ENCODE data around the gene GPC1.

Gene GPC1

DNA sequence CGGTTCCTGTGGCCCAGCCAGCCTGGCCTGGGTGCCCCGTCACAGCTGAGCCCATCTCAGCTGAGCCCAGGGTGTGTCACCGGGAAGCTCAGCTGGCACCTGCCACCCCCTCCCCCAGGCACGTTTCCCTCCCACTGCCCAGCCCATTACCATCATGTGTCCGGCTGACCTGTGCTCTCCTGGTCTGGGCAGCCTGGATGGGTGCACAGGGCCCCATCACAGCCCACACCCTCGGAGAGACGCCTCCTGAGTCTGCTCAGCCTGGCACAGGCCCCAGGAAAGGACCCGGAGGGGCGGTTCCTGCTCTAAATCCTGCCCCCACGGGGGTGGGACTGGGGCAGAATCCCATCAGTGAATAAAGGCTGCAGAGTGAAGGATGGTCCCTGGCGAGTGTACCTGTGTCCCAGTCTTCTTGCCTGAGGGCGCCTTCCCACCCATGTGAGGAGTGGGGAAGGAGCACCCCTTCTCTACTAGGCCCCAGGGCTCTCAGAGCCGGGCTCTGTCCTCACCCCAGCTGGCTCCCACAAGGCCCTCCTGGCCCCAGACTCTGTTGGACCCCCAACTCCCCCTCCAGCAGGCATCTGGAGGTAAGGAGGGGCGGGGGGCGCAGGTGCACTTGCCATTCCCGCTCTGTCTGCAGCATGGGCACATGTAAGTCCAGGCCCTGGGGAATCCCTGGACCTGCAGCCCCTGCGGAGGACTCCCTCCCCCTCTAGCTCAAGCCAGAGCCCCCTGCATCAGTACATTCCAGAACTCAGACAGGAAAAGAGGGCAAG is 21.2 kb downstream of the GPC1 start:
- no peak overlapping the region for H3K4me3 ChIP-seq (ENCODE audit: low read length)
- no peak for DNase-seq (ENCODE audit: low read depth)
- TF ChIP-seq, protein P1, sequence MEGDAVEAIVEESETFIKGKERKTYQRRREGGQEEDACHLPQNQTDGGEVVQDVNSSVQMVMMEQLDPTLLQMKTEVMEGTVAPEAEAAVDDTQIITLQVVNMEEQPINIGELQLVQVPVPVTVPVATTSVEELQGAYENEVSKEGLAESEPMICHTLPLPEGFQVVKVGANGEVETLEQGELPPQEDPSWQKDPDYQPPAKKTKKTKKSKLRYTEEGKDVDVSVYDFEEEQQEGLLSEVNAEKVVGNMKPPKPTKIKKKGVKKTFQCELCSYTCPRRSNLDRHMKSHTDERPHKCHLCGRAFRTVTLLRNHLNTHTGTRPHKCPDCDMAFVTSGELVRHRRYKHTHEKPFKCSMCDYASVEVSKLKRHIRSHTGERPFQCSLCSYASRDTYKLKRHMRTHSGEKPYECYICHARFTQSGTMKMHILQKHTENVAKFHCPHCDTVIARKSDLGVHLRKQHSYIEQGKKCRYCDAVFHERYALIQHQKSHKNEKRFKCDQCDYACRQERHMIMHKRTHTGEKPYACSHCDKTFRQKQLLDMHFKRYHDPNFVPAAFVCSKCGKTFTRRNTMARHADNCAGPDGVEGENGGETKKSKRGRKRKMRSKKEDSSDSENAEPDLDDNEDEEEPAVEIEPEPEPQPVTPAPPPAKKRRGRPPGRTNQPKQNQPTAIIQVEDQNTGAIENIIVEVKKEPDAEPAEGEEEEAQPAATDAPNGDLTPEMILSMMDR (conservative IDR thresholded peaks at IDR 0.05; ENCODE audit: low read depth, low read length): no peak

DNA sequence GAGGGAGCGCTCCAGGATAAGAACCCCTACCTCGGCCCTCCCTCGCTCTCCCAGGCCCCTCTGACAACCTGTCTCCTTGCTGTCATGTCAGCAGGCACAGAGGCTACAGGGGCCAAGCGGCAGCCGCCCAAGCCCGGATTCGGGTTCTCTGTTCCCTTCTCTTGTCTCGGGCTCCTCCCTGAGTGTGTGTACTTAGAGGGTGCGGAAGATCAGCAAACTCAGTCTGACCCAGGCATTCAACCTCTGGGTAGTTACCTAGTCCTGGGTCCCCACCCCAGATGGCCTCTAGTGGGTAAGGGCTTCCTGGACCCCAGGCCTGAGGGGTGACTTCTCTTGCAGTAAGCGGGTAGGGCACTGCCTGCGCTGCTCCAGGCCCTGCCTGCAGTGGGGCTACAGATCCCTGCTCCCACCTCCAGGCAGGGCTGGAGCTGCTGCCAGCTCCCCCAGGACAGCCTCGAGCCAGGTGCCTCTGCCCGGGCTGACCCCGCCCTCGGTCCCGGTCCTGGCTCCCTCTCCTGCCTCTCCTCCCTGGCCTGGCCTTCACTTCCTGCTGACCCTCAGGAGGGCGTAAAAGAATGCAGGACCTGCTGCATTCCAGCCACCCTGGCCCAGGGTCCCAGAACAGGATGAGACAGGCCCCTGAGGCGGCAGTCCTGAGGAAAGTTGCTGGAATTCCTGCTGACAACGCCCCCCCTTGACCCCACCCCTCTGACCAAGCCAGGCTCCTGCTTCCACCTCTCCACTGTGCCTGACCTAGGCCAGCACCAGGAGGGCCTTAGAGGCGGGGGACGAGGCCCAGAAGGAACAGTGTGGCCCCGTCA is 22.0 kb downstream of the GPC1 start:
- no peak overlapping the region for H3K4me3 ChIP-seq (ENCODE audit: low read length)
- TF ChIP-seq, protein P1 (conservative IDR thresholded peaks at IDR 0.05; ENCODE audit: low read depth, low read length): no peak
- DNase-seq (ENCODE audit: low read depth): no peak

DNA sequence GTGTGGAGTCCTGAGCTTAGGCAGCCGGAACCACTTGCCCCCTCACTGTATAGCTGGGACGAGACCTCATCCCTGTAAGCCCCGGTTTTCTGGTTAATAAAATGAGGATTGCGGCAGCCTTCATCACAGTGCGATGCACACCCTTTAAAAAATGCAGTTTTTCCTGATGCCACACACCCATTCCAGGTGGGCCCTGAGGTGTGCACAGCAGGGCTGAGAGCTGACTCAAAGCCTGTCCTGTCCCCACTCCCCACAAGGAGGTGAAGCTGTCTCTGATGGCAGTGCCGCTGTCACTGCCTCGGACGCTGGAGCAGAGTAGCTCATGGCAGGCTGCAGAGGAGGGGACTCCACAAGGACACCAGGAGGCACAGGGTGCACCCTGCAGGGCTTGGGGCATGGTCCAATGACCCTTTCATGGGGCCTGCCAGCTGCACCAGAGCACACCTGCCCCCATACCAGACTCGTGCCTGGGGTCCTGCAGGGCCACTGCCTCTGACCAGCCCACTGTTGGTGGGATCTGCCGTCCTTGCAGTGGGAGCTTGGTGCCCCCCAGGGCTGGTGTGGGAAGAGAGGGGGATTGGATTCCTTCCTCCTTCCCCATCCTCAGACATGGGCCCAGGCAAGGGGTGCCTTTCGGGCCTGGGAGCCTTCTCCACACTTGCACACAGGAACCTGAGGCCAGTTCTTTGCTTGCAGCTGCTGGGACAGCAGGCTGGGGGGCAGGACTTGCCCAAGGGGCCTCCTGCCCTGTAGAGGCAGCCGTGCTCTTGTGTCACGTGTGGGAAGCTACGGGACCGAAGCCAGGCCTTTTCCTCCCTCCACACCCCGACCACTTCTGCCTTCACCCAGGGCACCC is 22.8 kb downstream of the GPC1 start:
- DNase-seq (ENCODE audit: low read depth): no peak
- H3K4me3 ChIP-seq (ENCODE audit: low read length): no peak overlapping the region
- TF ChIP-seq, protein P1 (conservative IDR thresholded peaks at IDR 0.05; ENCODE audit: low read depth, low read length): no peak

DNA sequence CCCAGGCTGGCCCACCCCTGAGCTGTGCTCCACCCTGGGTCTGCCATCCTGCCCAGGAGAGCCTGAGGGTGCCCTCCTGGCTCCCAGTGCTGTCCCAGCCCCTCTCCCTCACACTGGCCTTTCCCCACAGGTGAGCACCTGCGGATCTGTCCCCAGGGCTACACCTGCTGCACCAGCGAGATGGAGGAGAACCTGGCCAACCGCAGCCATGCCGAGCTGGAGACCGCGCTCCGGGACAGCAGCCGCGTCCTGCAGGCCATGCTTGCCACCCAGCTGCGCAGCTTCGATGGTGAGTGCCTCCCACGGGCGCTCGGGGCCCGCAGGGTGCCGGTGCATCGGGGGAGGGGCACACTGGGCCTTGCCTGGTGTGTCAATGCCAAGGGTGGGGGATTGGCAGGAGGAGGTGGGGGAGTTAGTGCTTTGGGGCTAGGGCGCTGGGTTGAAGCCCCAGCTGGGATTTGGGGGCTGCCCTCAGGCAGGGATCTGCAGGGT is 23.5 kb downstream of the GPC1 start:
- DNase-seq (ENCODE audit: low read depth): no peak
- TF ChIP-seq, protein P1 (conservative IDR thresholded peaks at IDR 0.05; ENCODE audit: low read depth, low read length): no peak
- no peak overlapping the region for H3K4me3 ChIP-seq (ENCODE audit: low read length)

DNA sequence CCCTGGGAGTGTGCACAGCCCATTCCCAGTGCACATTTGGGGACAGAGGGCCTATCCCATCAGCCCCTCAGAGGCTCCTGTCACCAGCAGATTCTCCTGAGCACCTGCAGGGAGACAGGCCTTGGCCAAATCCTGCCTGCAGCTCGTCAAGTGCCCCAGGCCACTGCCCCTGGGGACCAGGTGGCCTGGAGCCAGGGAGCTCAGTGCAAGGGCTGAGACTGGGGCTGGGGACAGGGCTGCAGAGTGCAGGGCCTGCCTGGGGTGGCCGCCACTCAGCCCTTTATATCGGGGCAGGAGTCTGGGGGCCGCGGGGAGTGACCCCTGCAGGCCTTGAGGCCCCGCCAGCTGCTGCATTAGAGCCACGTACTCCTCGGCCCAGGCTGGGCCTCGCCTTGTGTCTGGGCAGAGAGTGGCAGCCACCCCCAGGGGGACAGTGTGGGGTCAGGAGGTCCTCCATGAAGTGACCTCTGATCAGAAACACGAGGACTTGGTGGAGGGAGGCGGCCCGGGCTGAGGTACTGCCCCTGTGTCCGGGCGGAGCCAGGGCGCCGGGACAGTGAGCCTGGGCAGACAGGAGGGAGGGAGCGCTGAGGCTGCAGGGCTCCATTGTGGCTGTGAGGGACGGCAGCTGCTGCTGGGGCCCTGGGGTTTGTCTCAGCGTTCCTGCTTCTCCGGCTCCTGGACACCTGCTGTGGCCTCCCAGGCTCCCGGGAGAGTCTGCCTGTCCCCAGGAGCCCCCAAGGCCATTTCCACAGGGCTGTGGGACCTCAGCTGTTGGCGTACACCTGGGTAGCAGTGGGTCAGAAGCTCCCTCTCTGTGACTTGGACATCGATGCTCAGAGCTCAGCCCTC is 24.2 kb downstream of the GPC1 start:
- no peak for DNase-seq (ENCODE audit: low read depth)
- H3K4me3 ChIP-seq (ENCODE audit: low read length): no peak overlapping the region
- TF ChIP-seq, protein P1 (conservative IDR thresholded peaks at IDR 0.05; ENCODE audit: low read depth, low read length): no peak

DNA sequence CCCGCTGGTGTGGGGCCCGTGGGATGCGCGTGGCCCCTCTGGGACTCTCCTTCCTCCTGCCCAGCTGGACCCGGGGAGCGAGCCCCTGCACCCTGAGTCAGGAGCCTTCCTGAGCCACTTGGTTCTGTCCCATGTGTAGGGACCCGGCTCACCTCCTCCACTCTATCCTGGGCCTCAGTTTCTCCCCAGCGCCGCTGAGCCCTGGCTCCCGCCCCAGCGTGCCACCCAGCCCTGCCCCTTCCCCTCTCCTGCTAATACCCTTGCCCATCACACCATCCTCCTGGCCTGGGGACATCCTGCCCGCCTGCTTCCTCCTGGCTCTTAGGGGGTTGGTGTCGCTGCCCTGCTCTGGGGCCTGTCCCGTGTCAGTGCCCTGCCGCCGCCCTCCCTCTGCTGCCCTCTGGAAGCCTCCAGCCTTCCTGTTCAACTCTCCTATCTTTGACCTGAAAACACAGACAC is 24.8 kb downstream of the GPC1 start:
- no peak overlapping the region for H3K4me3 ChIP-seq (ENCODE audit: low read length)
- TF ChIP-seq, protein P1 (conservative IDR thresholded peaks at IDR 0.05; ENCODE audit: low read depth, low read length): no peak
- DNase-seq (ENCODE audit: low read depth): no peak

Data from retinal pigment epithelial cell (primary cell).